ENCODE data around the gene HNF1B. TPM values are rescaled to one million over a fixed set of nuclear protein-coding genes. Genes with fewer than 3 reads are reported as not detected.

HNF1B gene
- total RNA-seq, 1 experiment from 2014 or later, result not detected

- DNase-seq (ENCODE audit: low read depth), result peak; percentile 83
Observed at GRCh38 chr17:37671824-37672547, 72.9 kb downstream of the HNF1B start.

- no peak for DNase-seq (ENCODE audit: low read depth)
Observed at GRCh38 chr17:37671028-37671823, 73.6 kb downstream of the HNF1B start.

GRCh38 chr17:37667039-37667438 is 77.8 kb downstream of the HNF1B start:
- DNase-seq (ENCODE audit: low read depth), result no peak

GRCh38 chr17:37664214-37664613 is 80.6 kb downstream of the HNF1B start:
- no peak for DNase-seq (ENCODE audit: low read depth)

- DNase-seq (ENCODE audit: low read depth), result no peak
Observed at GRCh38 chr17:37662353-37662752, 82.5 kb downstream of the HNF1B start.

- no peak for DNase-seq (ENCODE audit: low read depth)
Observed at GRCh38 chr17:37661400-37662014, 83.4 kb downstream of the HNF1B start.

GRCh38 chr17:37659925-37660324 is 84.9 kb downstream of the HNF1B start:
- no peak for DNase-seq (ENCODE audit: low read depth)

GRCh38 chr17:37657202-37657601 is 87.7 kb downstream of the HNF1B start:
- DNase-seq (ENCODE audit: low read depth), result no peak

- DNase-seq (ENCODE audit: low read depth), result no peak
Observed at GRCh38 chr17:37651849-37652248, 93.0 kb downstream of the HNF1B start.

GRCh38 chr17:37650419-37651003 is 94.3 kb downstream of the HNF1B start:
- DNase-seq (ENCODE audit: low read depth), result peak; percentile 56

- DNase-seq (ENCODE audit: low read depth), result peak; percentile 69
Observed at GRCh38 chr17:37648555-37648954, 96.3 kb downstream of the HNF1B start.

GRCh38 chr17:37647856-37648255 is 97.0 kb downstream of the HNF1B start:
- DNase-seq (ENCODE audit: low read depth), result no peak

- DNase-seq (ENCODE audit: low read depth), result no peak
Observed at GRCh38 chr17:37643869-37644268, 101.0 kb downstream of the HNF1B start.

GRCh38 chr17:37643118-37643766 is 101.6 kb downstream of the HNF1B start, which contains the start of gene DDX52:
DDX52 (minus strand) TSS chr17:37643446; CDS start chr17:37643420, 26 bp downstream.
- peak; percentile 86 for DNase-seq (ENCODE audit: low read depth)

- DNase-seq (ENCODE audit: low read depth), result peak; percentile 29
Observed at GRCh38 chr17:37642681-37643080, 102.2 kb downstream of the HNF1B start.

- DNase-seq (ENCODE audit: low read depth), result no peak
Observed at GRCh38 chr17:37640015-37640414, 104.8 kb downstream of the HNF1B start.

GRCh38 chr17:37637956-37638355 is 106.9 kb downstream of the HNF1B start:
- no peak for DNase-seq (ENCODE audit: low read depth)
